Thyroid gland (tissue), 4 donors: ENCODE results near the gene ZDHHC11B.
"Not testable (repeated sequence)": the region's sequence is repeated elsewhere in the genome, so short reads cannot be mapped to it uniquely, and the experiment has no call there.

Experiments used
- POLR2A ChIP-seq, 2 donors: fragments of 450-650 bp; IDR thresholded peaks; one replicate each; pipeline ENCODE4 v1.6.1; 2017; ENCODE audit warnings: antibody characterized with exemption in 2 of 2, mild to moderate bottlenecking in 2 of 2, moderate library complexity in 1 of 2
- TF ChIP-seq, protein P1 (sequence below), 6 experiments: fragments of 200-600 bp in 3 of 6; fragments of 450-650 bp in 3 of 6; sonication (generic) in 3 of 6; IDR thresholded peaks; one replicate each; pipeline ENCODE4 v1.5.1; 2016 to 2019; ENCODE audit warnings: antibody characterized with exemption in 6 of 6, mild to moderate bottlenecking in 2 of 6, inconsistent platforms in 1 of 6, moderate library complexity in 1 of 6

DNA sequence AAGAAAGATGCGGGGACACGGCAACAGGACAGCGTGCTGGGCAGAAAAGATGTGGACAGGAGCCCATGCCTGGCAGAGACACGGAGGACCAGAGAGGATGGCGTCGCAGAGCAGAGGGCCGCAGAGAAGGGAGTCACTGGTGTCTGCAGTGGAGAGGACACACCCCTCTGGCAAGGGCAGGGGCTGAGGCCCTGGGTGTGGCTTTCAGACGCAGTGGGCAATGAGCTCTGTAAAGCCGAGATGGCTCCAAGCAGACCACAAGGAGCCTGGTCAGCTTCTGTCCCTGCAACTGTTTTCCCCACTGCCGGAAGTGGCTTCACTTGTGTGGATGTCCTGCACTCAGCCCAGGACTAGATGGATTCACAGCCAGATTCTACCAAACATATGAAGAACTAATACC lies 4.2 kb upstream of the ZDHHC11B start:
- TF ChIP-seq, protein P1, sequence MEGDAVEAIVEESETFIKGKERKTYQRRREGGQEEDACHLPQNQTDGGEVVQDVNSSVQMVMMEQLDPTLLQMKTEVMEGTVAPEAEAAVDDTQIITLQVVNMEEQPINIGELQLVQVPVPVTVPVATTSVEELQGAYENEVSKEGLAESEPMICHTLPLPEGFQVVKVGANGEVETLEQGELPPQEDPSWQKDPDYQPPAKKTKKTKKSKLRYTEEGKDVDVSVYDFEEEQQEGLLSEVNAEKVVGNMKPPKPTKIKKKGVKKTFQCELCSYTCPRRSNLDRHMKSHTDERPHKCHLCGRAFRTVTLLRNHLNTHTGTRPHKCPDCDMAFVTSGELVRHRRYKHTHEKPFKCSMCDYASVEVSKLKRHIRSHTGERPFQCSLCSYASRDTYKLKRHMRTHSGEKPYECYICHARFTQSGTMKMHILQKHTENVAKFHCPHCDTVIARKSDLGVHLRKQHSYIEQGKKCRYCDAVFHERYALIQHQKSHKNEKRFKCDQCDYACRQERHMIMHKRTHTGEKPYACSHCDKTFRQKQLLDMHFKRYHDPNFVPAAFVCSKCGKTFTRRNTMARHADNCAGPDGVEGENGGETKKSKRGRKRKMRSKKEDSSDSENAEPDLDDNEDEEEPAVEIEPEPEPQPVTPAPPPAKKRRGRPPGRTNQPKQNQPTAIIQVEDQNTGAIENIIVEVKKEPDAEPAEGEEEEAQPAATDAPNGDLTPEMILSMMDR (IDR thresholded peaks at IDR 0.05) = not testable (repeated sequence)
- not testable (repeated sequence) for TF ChIP-seq POLR2A (IDR thresholded peaks at IDR 0.05)
